GM18499 (cell line): ENCODE measurements around the gene COA4.
"Not testable (repeated sequence)": the region's sequence is repeated elsewhere in the genome, so short reads cannot be mapped to it uniquely, and the experiment has no call there.

Source experiments
- ATAC-seq: cut with Tn5 transposase; IDR thresholded peaks from one replicate; pipeline ENCODE4 v1.9.1; 2021; ENCODE audit warnings: moderate number of reproducible peaks; ENCODE audit not compliant: insufficient read depth, unreplicated experiment

COA4 gene

GRCh38 chr11:73876424-73877310 is at the start of gene COA4, which contains the start of gene PAAF1:
Gene COA4 (minus strand): TSS chr11:73876846. CDS start chr11:73873378, 3,468 bp downstream.
Gene PAAF1 (plus strand): TSS chr11:73876999. CDS start chr11:73877022, 23 bp downstream.
- ATAC-seq: peak; percentile 89

GRCh38 chr11:73921180-73921579 is 44.5 kb upstream of the COA4 start:
- no peak for ATAC-seq

- no peak for ATAC-seq
These were observed 39.8 kb upstream of the COA4 start for GRCh38 chr11:73916435-73916834.

- no peak for ATAC-seq
These were observed 37.6 kb upstream of the COA4 start for GRCh38 chr11:73914284-73914683.

- no peak for ATAC-seq
These were observed 36.8 kb upstream of the COA4 start for GRCh38 chr11:73913472-73913871.

GRCh38 chr11:73912026-73912425 is 35.4 kb upstream of the COA4 start:
- no peak for ATAC-seq

GRCh38 chr11:73907191-73907590 is 30.5 kb upstream of the COA4 start:
- no peak for ATAC-seq

- no peak for ATAC-seq
These were observed 25.7 kb upstream of the COA4 start for GRCh38 chr11:73902303-73902702.

GRCh38 chr11:73894725-73895335 is 18.2 kb upstream of the COA4 start:
- no peak for ATAC-seq

- no peak for ATAC-seq
These were observed 16.4 kb upstream of the COA4 start for GRCh38 chr11:73893041-73893440.

- no peak for ATAC-seq
These were observed 12.9 kb upstream of the COA4 start for GRCh38 chr11:73889536-73889935.

GRCh38 chr11:73889019-73889418 is 12.4 kb upstream of the COA4 start:
- ATAC-seq: no peak

- no peak for ATAC-seq
These were observed 11.6 kb upstream of the COA4 start for GRCh38 chr11:73888244-73888643.

GRCh38 chr11:73883856-73884255 is 7.2 kb upstream of the COA4 start:
- ATAC-seq: no peak

GRCh38 chr11:73880449-73880848 is 3.8 kb upstream of the COA4 start:
- ATAC-seq: not testable (repeated sequence)

- no peak for ATAC-seq
These were observed 2.1 kb upstream of the COA4 start for GRCh38 chr11:73878771-73879170.

- no peak for ATAC-seq
These were observed 806 bp downstream of the COA4 start for GRCh38 chr11:73875840-73876239.

GRCh38 chr11:73875380-73875779 is 1.3 kb downstream of the COA4 start:
- ATAC-seq: no peak

GRCh38 chr11:73872749-73873357 is 3.8 kb downstream of the COA4 start:
- ATAC-seq: no peak

- no peak for ATAC-seq
These were observed 6.4 kb downstream of the COA4 start for GRCh38 chr11:73870261-73870660.

GRCh38 chr11:73869332-73869949 is 7.2 kb downstream of the COA4 start:
- ATAC-seq: no peak
